GM18526 (cell line): ENCODE results near the gene TPST2.

Experiments used
- POLR2A ChIP-seq: IDR thresholded peaks from 3 replicates; pipeline ENCODE4 v1.6.1; 2011; ENCODE audit not compliant: insufficient read length; ENCODE audit errors: extremely low read depth

TPST2 gene

DNA sequence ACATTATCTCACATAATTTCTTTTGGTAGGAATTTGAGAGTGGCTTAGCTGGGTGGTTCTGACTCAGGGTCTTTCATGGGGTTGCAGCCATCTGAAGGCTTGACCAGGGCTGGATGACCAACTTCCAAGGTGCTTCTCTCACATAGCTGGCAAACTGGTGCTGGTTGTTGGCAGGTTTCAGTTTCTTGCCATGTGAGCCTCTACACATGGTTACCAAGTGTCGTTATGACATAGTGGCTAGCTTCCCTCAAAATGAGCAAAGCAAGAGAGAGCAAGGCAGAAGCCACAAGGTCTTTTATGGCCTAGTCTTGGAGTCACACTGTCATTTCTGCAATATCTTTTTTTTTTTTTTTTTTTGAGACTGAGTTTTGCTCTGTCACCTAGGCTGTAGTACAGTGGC is 73.4 kb downstream of the TPST2 start:
- no peak for TF ChIP-seq POLR2A

DNA sequence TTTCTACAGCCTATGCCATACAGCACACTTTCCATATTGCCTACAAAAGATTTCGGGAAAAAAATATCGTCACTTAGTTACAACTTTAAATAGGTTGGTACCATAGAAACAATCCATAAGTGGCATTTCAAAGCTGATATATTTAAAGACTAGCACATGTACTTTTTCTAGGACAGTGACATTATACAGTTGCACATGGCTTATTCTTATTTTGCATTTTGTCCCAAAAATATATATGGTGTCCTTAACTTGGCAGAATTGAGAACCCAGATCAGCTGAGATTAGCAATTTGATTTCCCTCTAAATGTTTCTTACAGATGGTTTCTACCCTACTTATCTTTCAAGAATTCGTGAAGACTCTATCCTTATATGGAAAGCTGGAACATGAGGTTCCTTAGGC is 74.0 kb downstream of the TPST2 start:
- TF ChIP-seq POLR2A: no peak

DNA sequence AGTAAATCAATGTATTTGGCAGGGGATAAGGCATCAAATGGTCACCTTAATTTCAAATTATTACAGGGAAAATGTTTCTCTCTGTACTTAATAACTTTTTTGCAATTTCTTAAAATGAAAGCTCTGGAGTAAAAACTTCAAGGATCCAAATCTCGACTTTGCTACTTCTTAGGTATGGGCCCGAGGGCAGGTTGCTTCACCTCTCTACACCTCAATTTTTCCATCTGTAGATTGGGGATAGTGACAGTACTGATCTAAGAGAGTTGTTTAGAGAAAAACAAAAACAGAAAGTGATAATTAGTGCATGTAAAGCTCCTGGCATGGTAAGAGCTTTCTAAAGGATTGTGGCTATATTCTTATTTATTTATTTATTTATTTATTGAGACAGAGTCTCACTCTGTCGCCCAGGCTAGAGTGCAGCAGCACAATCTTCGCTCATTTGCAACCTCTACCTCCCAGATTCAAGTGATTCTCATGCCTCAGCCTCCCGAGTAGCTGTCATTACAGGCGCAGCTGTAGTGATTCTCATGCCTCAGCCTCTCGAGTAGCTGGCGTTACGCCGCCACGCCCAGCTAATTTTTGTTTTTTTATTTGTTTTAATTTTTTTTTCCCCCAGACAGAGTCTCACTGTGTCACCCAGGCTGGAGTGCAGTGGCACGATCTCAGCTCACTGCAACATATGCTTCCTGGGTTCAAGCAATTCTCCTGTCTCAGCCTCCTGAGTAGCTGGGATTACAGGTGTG is 75.3 kb downstream of the TPST2 start:
- TF ChIP-seq POLR2A: no peak

GRCh38 chr22:26513838-26514237 is 76.1 kb downstream of the TPST2 start:
- TF ChIP-seq POLR2A: no peak

GRCh38 chr22:26512149-26512793 is 77.7 kb downstream of the TPST2 start, which contains the start of gene TFIP11:
Gene TFIP11 (minus strand): TSS chr22:26512473. CDS start chr22:26510272, 2,201 bp downstream.
- TF ChIP-seq POLR2A: peak; percentile 85

DNA sequence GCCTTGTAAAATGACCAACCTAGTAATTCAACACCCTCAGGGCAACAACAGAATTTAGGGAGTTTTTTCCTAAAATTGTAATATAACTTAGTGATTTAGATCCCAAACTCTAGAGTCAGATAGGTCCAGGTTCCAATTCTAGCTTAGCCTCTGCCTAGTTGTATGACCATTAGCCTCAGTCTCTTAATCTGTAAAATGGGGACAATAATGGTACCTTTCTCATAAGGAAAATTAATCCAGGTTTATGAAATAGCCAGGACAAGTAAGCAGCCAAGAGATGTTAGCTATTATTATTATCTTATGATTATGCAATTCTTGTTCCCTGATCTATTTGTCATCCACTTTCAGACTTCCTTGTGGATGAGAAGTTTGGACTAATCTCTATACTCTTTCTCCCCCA is 81.8 kb downstream of the TPST2 start:
- TF ChIP-seq POLR2A: no peak

GRCh38 chr22:26503758-26504157 is 86.2 kb downstream of the TPST2 start:
- no peak for TF ChIP-seq POLR2A

GRCh38 chr22:26502688-26503561 is 87.0 kb downstream of the TPST2 start:
- TF ChIP-seq POLR2A: no peak

DNA sequence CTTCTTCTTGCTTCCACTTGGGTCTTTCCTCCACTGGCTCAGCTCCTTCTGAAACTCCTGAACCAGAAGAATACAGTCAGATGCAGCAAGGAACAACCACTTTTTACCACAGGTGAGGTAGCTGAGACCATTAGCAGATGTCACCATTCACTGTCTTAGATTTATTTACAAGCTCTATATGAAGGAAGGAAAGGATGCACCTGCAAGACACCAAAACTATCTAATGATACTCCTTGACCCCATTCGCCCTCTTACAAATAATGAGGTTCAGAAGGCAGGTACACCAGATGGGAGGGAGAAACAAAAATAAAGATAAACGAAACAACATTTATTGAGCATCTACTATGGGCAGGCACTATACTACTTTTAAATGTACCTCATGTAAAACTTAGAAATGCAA is 87.9 kb downstream of the TPST2 start:
- TF ChIP-seq POLR2A: no peak

GRCh38 chr22:26499188-26499703 is 90.7 kb downstream of the TPST2 start:
- no peak for TF ChIP-seq POLR2A

DNA sequence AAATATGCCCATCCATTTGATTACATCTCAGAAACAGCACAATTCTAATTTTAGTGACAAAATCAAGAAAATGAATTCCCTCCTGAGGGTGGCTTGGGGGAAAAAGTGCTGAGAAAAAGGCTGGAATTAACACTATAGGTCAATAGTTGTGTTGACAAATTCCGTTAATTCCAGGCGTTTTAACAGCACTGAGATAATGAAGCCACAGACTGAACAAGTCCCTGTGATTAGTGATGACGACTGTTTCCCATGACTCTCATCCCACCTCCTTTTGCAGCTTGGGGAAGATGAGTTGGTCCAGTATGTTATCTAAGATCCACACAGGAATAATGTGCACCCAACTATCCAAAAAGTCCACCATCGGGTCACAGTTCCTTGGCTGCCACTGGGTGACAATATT is 93.5 kb downstream of the TPST2 start:
- no peak for TF ChIP-seq POLR2A

DNA sequence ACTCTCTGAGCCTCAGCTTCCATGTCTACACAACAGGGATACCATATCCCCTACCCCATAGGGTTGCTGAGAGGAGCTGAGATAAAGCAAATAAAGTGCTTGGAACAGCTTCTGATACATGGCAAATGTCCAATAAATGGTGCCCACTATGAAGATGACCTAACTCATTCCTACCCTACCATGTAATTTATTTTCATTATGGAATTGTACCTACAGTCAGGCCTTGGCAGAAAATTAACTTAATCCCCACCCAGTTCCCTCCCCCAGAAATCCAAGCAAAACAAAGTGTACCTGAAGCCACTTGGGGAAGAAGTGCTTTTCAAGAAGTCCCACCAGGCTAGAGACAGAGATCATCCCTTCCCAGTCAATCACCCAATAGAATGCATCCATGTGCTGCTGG is 95.4 kb downstream of the TPST2 start:
- no peak for TF ChIP-seq POLR2A

GRCh38 chr22:26492220-26492619 is 97.7 kb downstream of the TPST2 start:
- no peak for TF ChIP-seq POLR2A

GRCh38 chr22:26489447-26490036 is 100.4 kb downstream of the TPST2 start:
- no peak for TF ChIP-seq POLR2A

- no peak for TF ChIP-seq POLR2A
Measured at GRCh38 chr22:26487996-26488395, 101.9 kb downstream of the TPST2 start.
